Body of pancreas (tissue), 4 donors: Measurements from ENCODE around the gene JCHAIN. TPM values are rescaled to one million over a fixed set of nuclear protein-coding genes. Genes with fewer than 3 reads are reported as not detected.

Source experiments
- ATAC-seq: fragments of 150-250 bp; one replicate; pipeline ENCODE4 v1.9.1; 2016
- DNase-seq, 4 donors: peaks; one replicate each; pipeline ENCODE4 v3.0.0-alpha.2; 2019
- H3K27ac ChIP-seq, 4 donors: fragments of 200-600 bp; sonication (generic); 1 replicate in 3 of 4; 2 replicates in 1 of 4; pipeline versions ENCODE4 v1.5.1 to v1.6.1; 2016 to 2019; ENCODE audit warnings: mild to moderate bottlenecking in 1 of 4, mixed read lengths in 1 of 4, moderate library complexity in 1 of 4
- H3K27me3 ChIP-seq, 2 donors: fragments of 200-600 bp; sonication (generic); one replicate each; pipeline ENCODE4 v1.6.0; 2016; ENCODE audit warnings: mild to moderate bottlenecking in 1 of 2
- H3K36me3 ChIP-seq, 2 donors: fragments of 200-600 bp; sonication (generic); replicated peaks in 1 of 2; 2 replicates each; pipeline ENCODE4 v1.5.1; 2016; ENCODE audit warnings: low read depth in 2 of 2; ENCODE audit not compliant: insufficient read depth in 1 of 2
- H3K4me1 ChIP-seq: fragments of 200-600 bp; sonication (generic); one replicate; pipeline ENCODE4 v1.6.0; 2016
- H3K4me3 ChIP-seq, 2 donors: fragments of 200-600 bp; sonication (generic); 1 replicate in 1 of 2; 2 replicates in 1 of 2; pipeline ENCODE4 v1.5.1; 2016 to 2019
- H3K9me3 ChIP-seq, 3 donors: fragments of 200-600 bp; sonication (generic); 1 replicate in 2 of 3; 2 replicates in 1 of 3; pipeline ENCODE4 v1.5.1; 2016
- CTCF ChIP-seq, 7 experiments: fragments of 450-650 bp in 4 of 7; fragments of 200-600 bp in 3 of 7; sonication (generic) in 3 of 7; IDR thresholded peaks; one replicate each; pipeline ENCODE4 v1.5.1; 2016 to 2019; ENCODE audit warnings: antibody characterized with exemption in 7 of 7
- POLR2A ChIP-seq, 3 donors: fragments of 450-650 bp; IDR thresholded peaks; one replicate each; pipeline ENCODE4 v1.6.1; 2016; ENCODE audit warnings: antibody characterized with exemption in 3 of 3, mild to moderate bottlenecking in 2 of 3
- WGBS, 2 donors: methylation state at CpG; one replicate each; pipeline ENCODE4 v1.1.5; 2017; 5-methylcytosine and 5-hydroxymethylcytosine counted together
- intact Hi-C: fragments of 100-400 bp; cut with DNase I; formaldehyde crosslinking; loops from one replicate; pipeline ENCODE4 v1.15.1; 2023
- total RNA-seq, 2 donors: library from RNA; depleted of rRNA; stranded (reverse); fragments of >200 nt; gene quantifications; one replicate each; pipeline ENCODE4 v1.1.0, GENCODE V29; 2016

JCHAIN gene
- total RNA-seq, 2 donors from 2014 or later: 13.2 to 27.7 TPM

- Histone ChIP-seq H3K27me3 (no peaks in the 10 kb centered on the region), H3K9me3 (no peaks in the 10 kb centered on the region), H3K27ac (peak overlapping the region; percentile 91 to 96 (median 92)), H3K36me3 (no peaks in the 10 kb centered on the region), H3K4me3 (no peak overlapping the region), H3K4me1 (peaks cover 46% of the 10 kb centered on the region)
- DNase-seq (no peak), ATAC-seq (no peak)
- 57 to 65% methylated on average over 1 of the region's 1 CpG for WGBS, 2 donors
- intact Hi-C loops: no loop called here
- no peak for TF ChIP-seq CTCF (IDR thresholded peaks at IDR 0.05)
- TF ChIP-seq POLR2A (IDR thresholded peaks at IDR 0.05): no peak
Observed at GRCh38 chr4:70706516-70706915, 40.2 kb upstream of the JCHAIN start.

GRCh38 chr4:70706044-70706461 lies 39.7 kb upstream of the JCHAIN start:
- intact Hi-C loops: no loop called here
- Histone ChIP-seq H3K4me3 (peak overlapping the region; percentile 13 to 74), H3K4me1 (peaks cover 41% of the 10 kb centered on the region), H3K27ac (peak overlapping the region; percentile 91 to 96 (median 92)), H3K36me3 (no peaks in the 10 kb centered on the region), H3K27me3 (no peaks in the 10 kb centered on the region), H3K9me3 (no peaks in the 10 kb centered on the region)
- TF ChIP-seq CTCF (IDR thresholded peaks at IDR 0.05): no peak
- TF ChIP-seq POLR2A (IDR thresholded peaks at IDR 0.05): no peak
- 2% methylated on average over 7 of the region's 7 CpGs for WGBS, 2 donors
- DNase-seq (no peak), ATAC-seq (no peak)

- TF ChIP-seq CTCF (IDR thresholded peaks at IDR 0.05): no peak
- TF ChIP-seq POLR2A (IDR thresholded peaks at IDR 0.05): peak; percentile 34 to 71 (median 66)
- WGBS, 2 donors: 0 to 1% methylated on average over 7 to 69 of the region's 86 CpGs
- Histone ChIP-seq H3K4me3 (peak overlapping the region; percentile 13 to 74), H3K27me3 (no peaks in the 10 kb centered on the region), H3K36me3 (no peaks in the 10 kb centered on the region), H3K9me3 (no peaks in the 10 kb centered on the region), H3K27ac (peak overlapping the region; percentile 91 to 96 (median 92)), H3K4me1 (peaks cover 41% of the 10 kb centered on the region)
- DNase-seq (peak; percentile 57 to 75 (median 67)), ATAC-seq (peak; percentile 71)
- intact Hi-C loops: no loop called here
Observed at GRCh38 chr4:70705183-70706043, 39.1 kb upstream of the JCHAIN start.

- WGBS, 2 donors: 1% methylated on average over 36 of the region's 39 CpGs; no CpG with 5 or more reads in 1 of the 2 donors
- DNase-seq: peak in 1 of 4 donors; percentile 22
- Histone ChIP-seq H3K4me1 (peaks cover 39% of the 10 kb centered on the region), H3K9me3 (no peaks in the 10 kb centered on the region), H3K27me3 (no peaks in the 10 kb centered on the region), H3K4me3 (peak overlapping the region; percentile 13 to 74), H3K27ac (peak overlapping the region; percentile 91 to 96 (median 92)), H3K36me3 (no peaks in the 10 kb centered on the region)
- no peak for TF ChIP-seq CTCF (IDR thresholded peaks at IDR 0.05)
- intact Hi-C loops: no loop called here
- ATAC-seq: peak; percentile 49
Observed at GRCh38 chr4:70704931-70705182, 38.5 kb upstream of the JCHAIN start.
